ENCODE measurements around the gene KCNC1.

KCNC1 gene

DNA sequence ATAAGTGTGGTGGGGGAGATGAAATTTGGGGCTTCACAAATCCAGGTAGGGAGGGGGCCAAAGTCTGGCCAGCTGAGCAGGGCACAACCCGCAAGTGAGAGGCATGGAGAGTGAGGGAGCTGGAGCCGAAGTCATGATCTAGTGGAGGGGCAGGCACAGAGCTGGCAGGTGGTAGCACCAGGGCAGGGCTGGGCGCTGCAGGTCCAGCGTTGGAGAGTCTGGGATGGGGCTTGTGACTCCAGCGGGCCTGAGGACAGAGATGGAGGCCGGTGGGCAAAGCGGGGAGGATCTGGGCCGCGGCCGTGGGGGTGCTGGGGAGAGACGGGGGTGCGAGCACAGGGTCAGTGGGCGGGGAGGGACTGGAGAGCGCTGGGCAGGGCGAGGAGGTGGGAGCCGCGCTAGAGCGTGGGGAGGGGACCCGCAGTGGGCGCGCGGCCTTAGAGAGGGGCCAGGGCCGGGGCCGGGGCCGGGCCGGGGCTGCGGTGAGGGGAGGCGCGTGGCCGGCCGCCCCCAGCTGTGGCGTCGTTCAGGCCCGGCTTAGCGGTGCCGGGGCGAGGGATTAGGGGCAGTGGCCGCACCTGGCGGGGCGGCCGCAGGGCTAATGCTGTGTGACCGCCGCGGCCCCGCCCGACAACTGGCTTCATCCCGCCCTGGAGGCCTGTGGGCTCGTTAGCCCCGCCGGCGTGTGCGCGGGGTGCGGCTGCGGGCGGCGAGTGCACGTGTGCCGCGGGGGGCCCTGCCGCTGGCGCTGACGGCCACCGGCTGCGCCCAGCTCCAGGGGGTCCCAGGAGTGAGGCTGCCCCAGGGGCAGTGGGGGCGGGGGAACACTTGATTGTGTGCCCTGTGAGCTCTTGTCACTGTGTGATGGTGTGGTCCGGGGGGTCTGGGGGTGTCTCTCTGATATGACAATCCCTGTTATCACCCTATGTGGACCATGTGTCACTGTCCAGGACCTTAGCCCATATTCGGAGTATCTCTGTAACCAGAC lies 38.8 kb upstream of the KCNC1 start:
- no peak overlapping the region for H3K9ac ChIP-seq (ENCODE audit: low read length)
- TF ChIP-seq, protein P1, sequence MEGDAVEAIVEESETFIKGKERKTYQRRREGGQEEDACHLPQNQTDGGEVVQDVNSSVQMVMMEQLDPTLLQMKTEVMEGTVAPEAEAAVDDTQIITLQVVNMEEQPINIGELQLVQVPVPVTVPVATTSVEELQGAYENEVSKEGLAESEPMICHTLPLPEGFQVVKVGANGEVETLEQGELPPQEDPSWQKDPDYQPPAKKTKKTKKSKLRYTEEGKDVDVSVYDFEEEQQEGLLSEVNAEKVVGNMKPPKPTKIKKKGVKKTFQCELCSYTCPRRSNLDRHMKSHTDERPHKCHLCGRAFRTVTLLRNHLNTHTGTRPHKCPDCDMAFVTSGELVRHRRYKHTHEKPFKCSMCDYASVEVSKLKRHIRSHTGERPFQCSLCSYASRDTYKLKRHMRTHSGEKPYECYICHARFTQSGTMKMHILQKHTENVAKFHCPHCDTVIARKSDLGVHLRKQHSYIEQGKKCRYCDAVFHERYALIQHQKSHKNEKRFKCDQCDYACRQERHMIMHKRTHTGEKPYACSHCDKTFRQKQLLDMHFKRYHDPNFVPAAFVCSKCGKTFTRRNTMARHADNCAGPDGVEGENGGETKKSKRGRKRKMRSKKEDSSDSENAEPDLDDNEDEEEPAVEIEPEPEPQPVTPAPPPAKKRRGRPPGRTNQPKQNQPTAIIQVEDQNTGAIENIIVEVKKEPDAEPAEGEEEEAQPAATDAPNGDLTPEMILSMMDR (IDR thresholded peaks at IDR 0.05; ENCODE audit: low read depth, low read length) = no peak
- TF ChIP-seq EZH2phosphoT487 (IDR thresholded peaks at IDR 0.05; ENCODE audit: low read depth) = no peak
- no peak overlapping the region for H2AFZ ChIP-seq (ENCODE audit: low read depth, low read length)
- no peaks in the 10 kb centered on the region for H4K20me1 ChIP-seq (ENCODE audit: insufficient read depth, low read length)
- H3K4me3 ChIP-seq (ENCODE audit: low read length) = no peak overlapping the region
- H3K79me2 ChIP-seq (ENCODE audit: low read length) = no peaks in the 10 kb centered on the region
- no peaks in the 10 kb centered on the region for H3K36me3 ChIP-seq (replicated peaks; ENCODE audit: low read depth, low read length)
- H3K4me1 ChIP-seq (ENCODE audit: low read length) = peaks cover 14% of the 10 kb centered on the region
- H3K27ac ChIP-seq (ENCODE audit: low read length) = no peak overlapping the region
- H3K4me2 ChIP-seq (ENCODE audit: low read length) = no peak overlapping the region
- H3K27me3 ChIP-seq (ENCODE audit: low read depth, low read length) = peaks cover 19% of the 10 kb centered on the region
- H3K9me3 ChIP-seq (ENCODE audit: insufficient read depth, low read length) = no peaks in the 10 kb centered on the region

DNA sequence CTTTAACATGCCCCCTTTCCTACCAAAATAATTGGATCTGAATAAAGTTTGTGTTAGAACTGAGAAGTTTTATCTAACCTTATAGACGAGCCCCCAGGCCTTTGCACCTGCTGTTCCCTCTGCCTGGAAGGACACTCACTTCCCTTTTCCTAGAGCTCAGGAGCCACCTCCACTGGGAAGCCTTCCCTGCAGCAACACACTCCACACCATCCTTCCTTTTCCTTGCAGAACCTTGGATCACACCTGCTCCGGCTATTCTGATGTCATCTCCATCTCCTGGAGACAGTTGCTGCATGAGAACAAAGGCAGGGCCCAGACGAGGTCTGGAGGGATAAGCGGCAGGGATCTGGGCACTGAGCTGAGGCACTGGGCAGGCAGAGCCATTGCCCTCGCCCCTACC lies 37.8 kb upstream of the KCNC1 start:
- TF ChIP-seq, protein P1 (IDR thresholded peaks at IDR 0.05; ENCODE audit: low read depth, low read length) = no peak
- TF ChIP-seq EZH2phosphoT487 (IDR thresholded peaks at IDR 0.05; ENCODE audit: low read depth) = no peak
- no peak overlapping the region for H3K4me2 ChIP-seq (ENCODE audit: low read length)
- no peak overlapping the region for H2AFZ ChIP-seq (ENCODE audit: low read depth, low read length)
- no peak overlapping the region for H3K9ac ChIP-seq (ENCODE audit: low read length)
- no peaks in the 10 kb centered on the region for H3K36me3 ChIP-seq (replicated peaks; ENCODE audit: low read depth, low read length)
- H3K4me3 ChIP-seq (ENCODE audit: low read length) = no peak overlapping the region
- H3K27ac ChIP-seq (ENCODE audit: low read length) = no peak overlapping the region
- H3K9me3 ChIP-seq (ENCODE audit: insufficient read depth, low read length) = no peaks in the 10 kb centered on the region
- H3K79me2 ChIP-seq (ENCODE audit: low read length) = no peaks in the 10 kb centered on the region
- H3K4me1 ChIP-seq (ENCODE audit: low read length) = peaks cover 14% of the 10 kb centered on the region
- no peaks in the 10 kb centered on the region for H4K20me1 ChIP-seq (ENCODE audit: insufficient read depth, low read length)
- H3K27me3 ChIP-seq (ENCODE audit: low read depth, low read length) = peaks cover 9% of the 10 kb centered on the region

GRCh38 chr11:17697175-17697949 lies 37.2 kb upstream of the KCNC1 start:
- Histone ChIP-seq H3K4me1 (ENCODE audit: low read length) (peaks cover 13% of the 10 kb centered on the region), H3K4me3 (ENCODE audit: low read length) (no peak overlapping the region), H3K9me3 (ENCODE audit: insufficient read depth, low read length) (no peaks in the 10 kb centered on the region), H3K36me3 (replicated peaks; ENCODE audit: low read depth, low read length) (no peaks in the 10 kb centered on the region), H2AFZ (ENCODE audit: low read depth, low read length) (no peak overlapping the region), H3K79me2 (ENCODE audit: low read length) (no peaks in the 10 kb centered on the region), H3K27me3 (ENCODE audit: low read depth, low read length) (peaks cover 3% of the 10 kb centered on the region), H3K4me2 (ENCODE audit: low read length) (no peak overlapping the region), H4K20me1 (ENCODE audit: insufficient read depth, low read length) (no peaks in the 10 kb centered on the region), H3K9ac (ENCODE audit: low read length) (no peak overlapping the region), H3K27ac (ENCODE audit: low read length) (no peak overlapping the region)
- no peak for TF ChIP-seq EZH2phosphoT487 (IDR thresholded peaks at IDR 0.05; ENCODE audit: low read depth)
- TF ChIP-seq, protein P1 (IDR thresholded peaks at IDR 0.05; ENCODE audit: low read depth, low read length) = no peak
